SU-DHL-6 (cell line): ENCODE results near the gene HNRNPM.

Experiments used
- EZH2phosphoT487 ChIP-seq: fragments of 200-600 bp; sonication (generic), shearing (Covaris generic); conservative IDR thresholded peaks from 2 replicates; pipeline ENCODE4 v1.6.1; 2018; ENCODE audit warnings: mild to moderate bottlenecking, antibody characterized with exemption, low read length, moderate library complexity, mixed read lengths
- TF ChIP-seq, protein P1 (sequence below): fragments of 200-600 bp; sonication (generic); IDR thresholded peaks from one replicate; pipeline ENCODE4 v1.5.1; 2017; ENCODE audit warnings: antibody characterized with exemption, mild to moderate bottlenecking, low read length, moderate library complexity; ENCODE audit not compliant: insufficient read depth, poor library complexity, severe bottlenecking

DNA sequence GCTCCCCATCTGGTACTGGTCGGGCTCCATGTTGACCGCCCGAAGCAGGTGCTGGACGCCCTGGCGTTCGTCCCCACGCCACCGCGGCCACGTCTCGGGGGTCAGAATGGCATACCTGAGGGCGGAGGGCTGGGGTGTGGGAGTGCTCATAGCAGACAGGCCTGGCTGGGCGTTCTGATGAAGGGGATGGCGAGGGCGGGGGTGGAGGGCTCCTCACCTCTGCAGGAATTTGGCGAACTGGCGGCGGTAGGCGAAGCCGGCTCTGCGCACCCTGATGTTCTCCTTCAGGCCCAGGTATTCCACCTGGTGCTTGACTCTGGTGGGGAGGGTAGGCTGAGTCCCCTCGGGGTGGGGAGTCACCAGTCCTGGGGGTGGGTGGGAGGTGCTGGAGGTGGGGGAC is 91.5 kb downstream of the HNRNPM start:
- TF ChIP-seq, protein P1, sequence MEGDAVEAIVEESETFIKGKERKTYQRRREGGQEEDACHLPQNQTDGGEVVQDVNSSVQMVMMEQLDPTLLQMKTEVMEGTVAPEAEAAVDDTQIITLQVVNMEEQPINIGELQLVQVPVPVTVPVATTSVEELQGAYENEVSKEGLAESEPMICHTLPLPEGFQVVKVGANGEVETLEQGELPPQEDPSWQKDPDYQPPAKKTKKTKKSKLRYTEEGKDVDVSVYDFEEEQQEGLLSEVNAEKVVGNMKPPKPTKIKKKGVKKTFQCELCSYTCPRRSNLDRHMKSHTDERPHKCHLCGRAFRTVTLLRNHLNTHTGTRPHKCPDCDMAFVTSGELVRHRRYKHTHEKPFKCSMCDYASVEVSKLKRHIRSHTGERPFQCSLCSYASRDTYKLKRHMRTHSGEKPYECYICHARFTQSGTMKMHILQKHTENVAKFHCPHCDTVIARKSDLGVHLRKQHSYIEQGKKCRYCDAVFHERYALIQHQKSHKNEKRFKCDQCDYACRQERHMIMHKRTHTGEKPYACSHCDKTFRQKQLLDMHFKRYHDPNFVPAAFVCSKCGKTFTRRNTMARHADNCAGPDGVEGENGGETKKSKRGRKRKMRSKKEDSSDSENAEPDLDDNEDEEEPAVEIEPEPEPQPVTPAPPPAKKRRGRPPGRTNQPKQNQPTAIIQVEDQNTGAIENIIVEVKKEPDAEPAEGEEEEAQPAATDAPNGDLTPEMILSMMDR: no peak
- no peak for TF ChIP-seq EZH2phosphoT487
